ENCODE results near the gene HORMAD2.

HORMAD2 gene

DNA sequence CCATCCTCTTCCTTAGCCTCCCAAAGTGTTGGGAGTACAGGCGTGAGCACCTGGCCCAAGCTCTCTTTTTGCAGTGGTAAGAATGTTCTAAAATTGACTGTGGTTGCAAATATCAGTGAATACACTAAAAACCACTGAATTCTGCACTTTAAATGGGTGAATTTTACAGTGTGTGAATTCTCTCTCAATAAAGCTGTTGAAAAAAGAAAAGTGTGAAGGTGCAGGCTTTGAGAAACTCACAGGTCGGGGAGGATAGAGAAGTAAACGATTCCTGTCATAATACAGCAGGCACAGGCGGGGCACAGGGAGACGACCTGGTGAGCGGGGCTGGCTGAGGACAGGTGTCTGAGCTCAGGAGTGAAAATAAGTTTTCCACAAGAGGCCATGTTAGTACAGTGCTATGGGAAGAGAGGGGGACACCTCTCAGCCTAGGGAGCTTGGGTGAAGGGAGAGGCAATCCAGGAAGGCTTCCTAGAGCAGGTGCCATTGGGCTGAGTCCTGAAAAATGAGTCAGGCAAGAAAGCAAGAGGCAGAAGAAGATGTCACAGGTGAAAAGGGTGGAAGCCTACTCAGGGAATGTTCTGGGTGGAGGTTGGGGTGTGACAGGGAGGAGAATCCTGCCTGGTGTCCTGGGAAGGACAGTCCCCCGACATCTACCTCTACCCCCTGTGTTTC lies 140.2 kb downstream of the HORMAD2 start:
- TF ChIP-seq, protein P1, sequence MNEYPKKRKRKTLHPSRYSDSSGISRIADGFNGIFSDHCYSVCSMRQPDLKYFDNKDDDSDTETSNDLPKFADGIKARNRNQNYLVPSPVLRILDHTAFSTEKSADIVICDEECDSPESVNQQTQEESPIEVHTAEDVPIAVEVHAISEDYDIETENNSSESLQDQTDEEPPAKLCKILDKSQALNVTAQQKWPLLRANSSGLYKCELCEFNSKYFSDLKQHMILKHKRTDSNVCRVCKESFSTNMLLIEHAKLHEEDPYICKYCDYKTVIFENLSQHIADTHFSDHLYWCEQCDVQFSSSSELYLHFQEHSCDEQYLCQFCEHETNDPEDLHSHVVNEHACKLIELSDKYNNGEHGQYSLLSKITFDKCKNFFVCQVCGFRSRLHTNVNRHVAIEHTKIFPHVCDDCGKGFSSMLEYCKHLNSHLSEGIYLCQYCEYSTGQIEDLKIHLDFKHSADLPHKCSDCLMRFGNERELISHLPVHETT (tag by site-specific recombination; IDR thresholded peaks at IDR 0.05), result no peak
- TF ChIP-seq KLF17 (tag by site-specific recombination; IDR thresholded peaks at IDR 0.05) (no peak), ZBTB7A (tag by site-specific recombination; IDR thresholded peaks at IDR 0.05; ENCODE audit: low read depth) (no peak), ZNF791 (tag by site-specific recombination; IDR thresholded peaks at IDR 0.05) (no peak), ZNF202 (tag by site-specific recombination; IDR thresholded peaks at IDR 0.05; ENCODE audit: borderline replicate concordance) (no peak), ZNF501 (tag by site-specific recombination; IDR thresholded peaks at IDR 0.05) (no peak), ZBTB21 (tag by site-specific recombination; IDR thresholded peaks at IDR 0.05) (no peak), ZNF664 (tag by site-specific recombination; IDR thresholded peaks at IDR 0.05) (no peak), ZSCAN23 (tag by site-specific recombination; IDR thresholded peaks at IDR 0.05) (no peak), ZNF621 (tag by site-specific recombination; IDR thresholded peaks at IDR 0.05) (no peak), ZNF16 (tag by site-specific recombination; IDR thresholded peaks at IDR 0.05; ENCODE audit: low read depth) (no peak), ZNF37A (tag by site-specific recombination; IDR thresholded peaks at IDR 0.05) (no peak), BCL11A (tag by site-specific recombination; IDR thresholded peaks at IDR 0.05; ENCODE audit: low read depth) (no peak), ZNF580 (tag by site-specific recombination; IDR thresholded peaks at IDR 0.05) (no peak), IKZF3 (tag by site-specific recombination; IDR thresholded peaks at IDR 0.05) (no peak), ZNF792 (tag by site-specific recombination; IDR thresholded peaks at IDR 0.05) (no peak), ZBTB48 (tag by site-specific recombination; IDR thresholded peaks at IDR 0.05) (no peak)
- TF ChIP-seq, protein P2, sequence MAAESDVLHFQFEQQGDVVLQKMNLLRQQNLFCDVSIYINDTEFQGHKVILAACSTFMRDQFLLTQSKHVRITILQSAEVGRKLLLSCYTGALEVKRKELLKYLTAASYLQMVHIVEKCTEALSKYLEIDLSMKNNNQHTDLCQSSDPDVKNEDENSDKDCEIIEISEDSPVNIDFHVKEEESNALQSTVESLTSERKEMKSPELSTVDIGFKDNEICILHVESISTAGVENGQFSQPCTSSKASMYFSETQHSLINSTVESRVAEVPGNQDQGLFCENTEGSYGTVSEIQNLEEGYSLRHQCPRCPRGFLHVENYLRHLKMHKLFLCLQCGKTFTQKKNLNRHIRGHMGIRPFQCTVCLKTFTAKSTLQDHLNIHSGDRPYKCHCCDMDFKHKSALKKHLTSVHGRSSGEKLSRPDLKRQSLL (tag by site-specific recombination; IDR thresholded peaks at IDR 0.05), result no peak
- Histone ChIP-seq H3K4me3 (ENCODE audit: low read depth, low read length) (no peak overlapping the region), H3K4me1 (ENCODE audit: control insufficient read depth, insufficient read depth, low read length) (peaks cover 5% of the 10 kb centered on the region; the same call in 1 of the 2 replicates), H3K27ac (ENCODE audit: extremely low read depth, low read depth, low read length) (no peak overlapping the region), H3K9me3 (ENCODE audit: control insufficient read depth, insufficient read depth, low read depth, low read length) (no peaks in the 10 kb centered on the region), H3K36me3 (ENCODE audit: control insufficient read depth in 2 of 2, insufficient read depth in 1 of 2, low read length in 2 of 2) (no peaks in the 10 kb centered on the region)
- ChIA-PET CTCF (interaction anchor here (0.8 kb wide), 1 partner anchor 112 kb away, joined by 3 read pairs; no protein-coding TSS in a partner anchor), POLR2A (no interaction called here)

GRCh38 chr22:30221121-30221992 lies 141.1 kb downstream of the HORMAD2 start:
- Histone ChIP-seq H3K9me3 (ENCODE audit: control insufficient read depth, insufficient read depth, low read depth, low read length) (no peaks in the 10 kb centered on the region), H3K4me1 (ENCODE audit: control insufficient read depth, insufficient read depth, low read length) (peaks cover 5% of the 10 kb centered on the region; the same call in 1 of the 2 replicates), H3K27ac (ENCODE audit: extremely low read depth, low read depth, low read length) (no peak overlapping the region), H3K36me3 (ENCODE audit: control insufficient read depth in 2 of 2, insufficient read depth in 1 of 2, low read length in 2 of 2) (no peaks in the 10 kb centered on the region), H3K4me3 (ENCODE audit: low read depth, low read length) (no peak overlapping the region)
- POLR2A ChIA-PET, result interaction anchor here (0.6 kb wide), 1 partner anchor 20 kb away, joined by 7 read pairs; no protein-coding TSS in a partner anchor
- CTCF ChIA-PET, result interaction anchor here (0.6 kb wide), 1 partner anchor 96 kb away, joined by 3 read pairs; no protein-coding TSS in a partner anchor
- TF ChIP-seq IKZF3 (tag by site-specific recombination; IDR thresholded peaks at IDR 0.05) (no peak), ZNF292 (tag by site-specific recombination; IDR thresholded peaks at IDR 0.05; ENCODE audit: borderline replicate concordance, low read depth) (no peak), GLIS2 (tag by site-specific recombination; IDR thresholded peaks at IDR 0.05) (no peak), ZNF521 (tag by site-specific recombination; IDR thresholded peaks at IDR 0.05) (no peak)
- TF ChIP-seq, protein P3, sequence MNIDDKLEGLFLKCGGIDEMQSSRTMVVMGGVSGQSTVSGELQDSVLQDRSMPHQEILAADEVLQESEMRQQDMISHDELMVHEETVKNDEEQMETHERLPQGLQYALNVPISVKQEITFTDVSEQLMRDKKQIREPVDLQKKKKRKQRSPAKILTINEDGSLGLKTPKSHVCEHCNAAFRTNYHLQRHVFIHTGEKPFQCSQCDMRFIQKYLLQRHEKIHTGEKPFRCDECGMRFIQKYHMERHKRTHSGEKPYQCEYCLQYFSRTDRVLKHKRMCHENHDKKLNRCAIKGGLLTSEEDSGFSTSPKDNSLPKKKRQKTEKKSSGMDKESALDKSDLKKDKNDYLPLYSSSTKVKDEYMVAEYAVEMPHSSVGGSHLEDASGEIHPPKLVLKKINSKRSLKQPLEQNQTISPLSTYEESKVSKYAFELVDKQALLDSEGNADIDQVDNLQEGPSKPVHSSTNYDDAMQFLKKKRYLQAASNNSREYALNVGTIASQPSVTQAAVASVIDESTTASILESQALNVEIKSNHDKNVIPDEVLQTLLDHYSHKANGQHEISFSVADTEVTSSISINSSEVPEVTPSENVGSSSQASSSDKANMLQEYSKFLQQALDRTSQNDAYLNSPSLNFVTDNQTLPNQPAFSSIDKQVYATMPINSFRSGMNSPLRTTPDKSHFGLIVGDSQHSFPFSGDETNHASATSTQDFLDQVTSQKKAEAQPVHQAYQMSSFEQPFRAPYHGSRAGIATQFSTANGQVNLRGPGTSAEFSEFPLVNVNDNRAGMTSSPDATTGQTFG (tag by site-specific recombination; IDR thresholded peaks at IDR 0.05; ENCODE audit: borderline replicate concordance), result no peak
- TF ChIP-seq, protein P4, sequence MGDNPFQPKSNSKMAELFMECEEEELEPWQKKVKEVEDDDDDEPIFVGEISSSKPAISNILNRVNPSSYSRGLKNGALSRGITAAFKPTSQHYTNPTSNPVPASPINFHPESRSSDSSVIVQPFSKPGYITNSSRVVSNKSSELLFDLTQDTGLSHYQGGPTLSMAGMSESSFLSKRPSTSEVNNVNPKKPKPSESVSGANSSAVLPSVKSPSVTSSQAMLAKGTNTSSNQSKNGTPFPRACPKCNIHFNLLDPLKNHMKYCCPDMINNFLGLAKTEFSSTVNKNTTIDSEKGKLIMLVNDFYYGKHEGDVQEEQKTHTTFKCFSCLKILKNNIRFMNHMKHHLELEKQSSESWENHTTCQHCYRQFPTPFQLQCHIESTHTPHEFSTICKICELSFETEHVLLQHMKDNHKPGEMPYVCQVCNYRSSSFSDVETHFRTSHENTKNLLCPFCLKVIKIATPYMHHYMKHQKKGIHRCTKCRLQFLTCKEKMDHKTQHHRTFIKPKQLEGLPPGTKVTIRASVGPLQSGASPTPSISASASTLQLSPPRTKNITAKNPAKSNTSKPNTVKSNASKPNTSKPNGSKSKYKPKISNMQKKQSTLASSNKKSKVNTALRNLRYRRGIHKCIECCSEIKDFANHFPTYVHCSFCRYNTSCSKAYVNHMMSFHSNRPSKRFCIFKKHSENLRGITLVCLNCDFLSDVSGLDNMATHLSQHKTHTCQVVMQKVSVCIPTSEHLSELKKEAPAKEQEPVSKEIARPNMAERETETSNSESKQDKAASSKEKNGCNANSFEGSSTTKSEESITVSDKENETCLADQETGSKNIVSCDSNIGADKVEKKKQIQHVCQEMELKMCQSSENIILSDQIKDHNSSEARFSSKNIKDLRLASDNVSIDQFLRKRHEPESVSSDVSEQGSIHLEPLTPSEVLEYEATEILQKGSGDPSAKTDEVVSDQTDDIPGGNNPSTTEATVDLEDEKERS (tag by site-specific recombination; IDR thresholded peaks at IDR 0.05), result no peak
